NCI-H510A treated with DMSO at 0.1 percent for 48 hours (cell line): Measurements from ENCODE around the gene PKDREJ.
"Not testable (repeated sequence)": the region's sequence is repeated elsewhere in the genome, so short reads cannot be mapped to it uniquely, and the experiment has no call there.

Source experiments
- DNase-seq: peaks from one replicate; lab custom pipeline; 2025; lab: John Stamatoyannopoulos, UW

The PKDREJ gene

GRCh38 chr22:46264520-46264919 lies 1.4 kb upstream of the PKDREJ start:
- DNase-seq, result not testable (repeated sequence)

DNA sequence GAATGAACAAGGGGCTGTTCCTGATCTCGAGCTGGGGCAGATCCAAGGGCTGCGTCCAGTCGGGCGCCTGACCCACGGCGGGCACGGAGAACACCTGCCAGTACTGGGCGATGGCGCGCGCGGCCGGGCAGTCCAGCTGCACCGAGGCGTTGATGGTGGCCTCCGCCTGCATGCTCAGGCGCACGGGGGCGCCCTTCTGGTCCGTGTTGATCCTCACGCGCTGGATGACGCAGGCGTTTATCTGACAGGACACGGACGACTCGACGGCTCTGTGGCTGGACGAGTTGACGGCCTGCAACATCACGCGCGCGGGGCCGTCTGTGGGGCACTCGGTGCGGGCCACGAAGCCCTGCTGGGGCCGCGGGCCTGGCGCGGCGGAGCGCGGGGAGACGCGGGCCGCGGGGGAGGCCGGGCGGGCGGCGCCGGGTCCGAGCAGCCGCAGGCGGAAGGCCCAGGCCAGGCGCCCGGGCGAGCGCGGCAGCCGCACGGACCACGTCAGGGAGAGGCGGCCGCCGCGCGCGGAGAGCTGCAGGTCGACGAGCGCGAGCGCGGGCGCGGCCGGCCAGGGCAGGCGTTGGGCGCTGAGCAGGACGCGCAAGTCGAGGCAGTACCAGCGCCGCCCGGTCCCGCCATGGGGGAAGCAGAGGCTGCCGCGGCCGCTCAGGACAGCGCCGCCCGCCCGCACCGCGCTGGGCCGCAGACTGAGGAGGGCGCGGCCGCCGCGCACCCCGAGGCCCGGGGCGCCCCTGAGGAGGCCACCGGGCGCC lies 511 bp downstream of the PKDREJ start:
- no peak for DNase-seq

DNA sequence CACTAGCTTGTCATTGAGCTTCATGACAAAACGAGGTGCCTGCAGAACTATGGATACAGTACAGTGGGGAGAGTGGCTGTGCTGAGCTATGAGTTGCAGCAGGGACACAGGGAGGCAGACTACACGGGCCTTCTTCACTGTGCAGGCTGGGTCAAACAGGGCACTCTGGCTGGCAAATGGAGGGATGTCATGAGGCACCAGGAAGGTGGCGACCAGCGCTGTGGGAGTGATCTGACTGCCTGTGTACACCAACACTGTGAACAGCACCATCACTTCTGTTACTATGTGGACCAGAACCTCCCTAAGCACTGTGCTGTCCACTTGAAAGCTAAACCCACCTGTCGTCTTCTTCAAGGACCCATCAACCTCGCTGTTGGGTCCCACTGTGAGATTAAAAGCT lies 3.1 kb downstream of the PKDREJ start:
- DNase-seq, result no peak

- no peak for DNase-seq
These were observed 3.8 kb downstream of the PKDREJ start for GRCh38 chr22:46259374-46259773.

DNA sequence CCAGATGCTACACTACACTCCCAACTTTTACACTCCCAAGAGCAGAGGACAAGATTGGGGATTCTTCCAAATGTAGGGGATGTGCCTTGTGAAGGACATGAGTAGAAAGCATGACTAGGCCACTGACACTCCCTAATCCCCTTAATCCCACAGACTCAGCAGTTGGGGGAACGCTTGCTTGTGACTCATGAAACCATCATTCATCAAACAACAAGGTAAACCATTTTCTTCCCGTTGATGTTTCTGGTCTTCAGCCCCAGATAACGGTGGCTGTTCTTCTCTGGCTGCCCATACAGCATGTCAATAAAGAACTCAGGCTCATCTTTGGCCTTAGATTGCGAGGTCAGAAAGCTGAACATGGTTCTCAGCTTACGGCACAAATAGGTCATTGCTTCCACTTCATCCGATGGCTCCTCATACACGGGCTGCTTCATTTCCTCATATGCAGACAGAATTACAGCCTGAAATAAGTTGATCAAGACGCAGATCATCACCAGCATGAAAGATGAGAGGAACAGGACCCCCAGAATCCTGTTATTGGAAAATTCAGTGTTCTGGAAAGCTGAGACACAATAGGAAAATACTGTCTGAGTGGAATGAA lies 6.7 kb downstream of the PKDREJ start:
- no peak for DNase-seq

DNA sequence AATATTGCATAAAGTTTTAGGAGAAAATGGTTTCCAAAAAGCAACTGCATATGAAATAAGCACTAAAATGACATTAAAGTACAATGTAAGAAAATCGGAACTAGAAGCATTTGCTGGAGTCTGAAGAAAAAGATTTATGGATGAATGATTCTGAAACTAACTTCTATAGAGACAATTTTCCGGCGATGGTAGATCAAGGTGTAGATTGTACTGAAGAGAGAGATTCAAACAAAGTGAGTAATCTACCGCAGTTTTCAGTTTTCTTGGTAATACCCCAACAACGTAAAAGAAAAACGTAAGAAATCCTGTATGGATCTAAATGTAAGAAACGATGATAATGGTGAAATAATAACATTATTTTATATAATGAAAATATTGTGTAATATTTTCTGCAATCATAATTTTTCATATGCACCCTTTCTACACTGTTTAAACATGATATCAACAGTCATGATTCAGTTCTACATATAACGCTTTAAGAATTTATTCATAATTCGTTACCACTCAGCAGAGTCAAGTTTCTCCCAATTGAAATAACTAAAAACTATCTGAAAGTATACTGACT lies 11.2 kb downstream of the PKDREJ start:
- no peak for DNase-seq

- DNase-seq, result no peak
These were observed 11.9 kb downstream of the PKDREJ start for GRCh38 chr22:46251266-46251665.

GRCh38 chr22:46250783-46251125 lies 12.4 kb downstream of the PKDREJ start:
- no peak for DNase-seq

GRCh38 chr22:46250035-46250782 lies 12.9 kb downstream of the PKDREJ start, which contains the start of gene CDPF1:
CDPF1 (minus strand) TSS chr22:46250293; CDS start chr22:46248284, 2,009 bp downstream.
- peak; percentile 53 for DNase-seq

DNA sequence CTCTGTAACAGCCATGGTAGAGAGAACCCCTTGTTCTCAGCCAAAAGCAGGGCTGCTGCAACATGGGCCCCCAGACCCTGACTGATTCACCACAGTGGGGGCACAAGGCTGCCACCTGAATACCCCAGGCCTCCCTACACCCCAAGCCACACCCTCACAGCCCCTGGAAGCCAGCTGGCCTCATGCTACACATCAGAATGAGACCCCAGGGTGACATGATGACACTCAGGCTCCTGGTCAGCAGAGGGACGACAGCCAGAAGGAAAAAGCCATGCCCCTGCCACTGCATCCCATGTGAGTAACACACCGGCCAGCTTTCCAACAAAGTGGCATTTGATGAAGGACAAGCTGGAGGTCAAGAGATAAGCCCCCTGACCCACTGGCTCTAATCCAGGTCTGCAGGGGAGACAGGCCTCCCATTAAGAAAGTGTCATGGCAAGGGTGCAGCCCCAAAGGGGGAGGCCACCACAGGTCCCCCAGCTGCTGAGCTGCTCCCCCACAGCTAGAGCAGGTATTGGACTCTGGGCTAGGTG lies 15.6 kb downstream of the PKDREJ start:
- DNase-seq, result no peak

- no peak for DNase-seq
These were observed 17.0 kb downstream of the PKDREJ start for GRCh38 chr22:46246178-46246577.

GRCh38 chr22:46245511-46245910 lies 17.6 kb downstream of the PKDREJ start:
- no peak for DNase-seq

- no peak for DNase-seq
These were observed 18.4 kb downstream of the PKDREJ start for GRCh38 chr22:46244771-46245170.

GRCh38 chr22:46242076-46242475 lies 21.1 kb downstream of the PKDREJ start:
- no peak for DNase-seq

DNA sequence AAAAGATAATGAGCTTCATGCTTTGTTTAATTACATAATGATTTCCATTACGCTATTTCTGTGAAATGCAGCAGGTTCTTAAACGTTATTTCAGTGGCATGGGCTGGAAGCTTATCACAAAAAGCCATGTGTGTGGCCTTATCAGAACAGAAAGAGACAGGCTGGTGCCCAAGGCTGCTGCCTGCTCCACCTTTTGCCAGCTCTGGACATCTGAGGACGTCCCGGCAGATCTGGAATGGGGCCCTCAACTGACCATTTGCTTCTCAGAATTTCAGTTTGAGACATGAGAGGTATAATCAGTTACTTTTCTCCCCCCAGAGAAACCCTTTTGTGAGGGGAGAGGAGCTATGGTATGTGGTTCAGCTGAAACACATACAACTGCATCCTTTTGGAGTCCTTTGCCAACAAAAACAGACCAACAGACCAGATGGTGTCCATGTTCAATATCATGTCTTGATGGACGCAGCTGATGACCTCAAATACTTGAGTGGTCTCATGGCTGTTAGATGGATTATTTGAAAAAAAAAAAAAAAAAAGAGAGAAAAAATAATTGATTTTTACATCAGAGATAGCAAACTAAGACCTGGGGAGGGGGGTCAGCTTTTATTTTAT lies 21.6 kb downstream of the PKDREJ start:
- no peak for DNase-seq

GRCh38 chr22:46240907-46241306 lies 22.2 kb downstream of the PKDREJ start:
- DNase-seq, result no peak

DNA sequence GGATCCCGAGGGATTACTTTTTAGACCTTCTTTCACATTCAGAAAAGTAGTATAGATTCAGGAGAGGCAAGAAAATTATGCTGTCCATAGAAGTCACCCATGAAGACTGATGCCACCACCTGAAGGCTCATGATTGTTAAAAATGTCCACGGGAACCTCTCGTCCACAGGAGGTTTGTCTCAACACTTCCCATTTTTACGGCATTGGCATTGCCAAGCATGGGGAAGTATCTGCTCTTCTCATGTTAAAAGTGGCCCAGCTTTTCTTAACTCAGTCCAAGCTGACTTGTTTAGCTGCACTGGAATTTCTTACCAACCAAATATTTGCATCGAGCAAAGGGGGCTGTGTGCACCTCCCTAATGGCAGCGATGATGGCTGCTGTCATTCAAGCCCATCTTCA lies 22.6 kb downstream of the PKDREJ start:
- DNase-seq, result no peak

DNA sequence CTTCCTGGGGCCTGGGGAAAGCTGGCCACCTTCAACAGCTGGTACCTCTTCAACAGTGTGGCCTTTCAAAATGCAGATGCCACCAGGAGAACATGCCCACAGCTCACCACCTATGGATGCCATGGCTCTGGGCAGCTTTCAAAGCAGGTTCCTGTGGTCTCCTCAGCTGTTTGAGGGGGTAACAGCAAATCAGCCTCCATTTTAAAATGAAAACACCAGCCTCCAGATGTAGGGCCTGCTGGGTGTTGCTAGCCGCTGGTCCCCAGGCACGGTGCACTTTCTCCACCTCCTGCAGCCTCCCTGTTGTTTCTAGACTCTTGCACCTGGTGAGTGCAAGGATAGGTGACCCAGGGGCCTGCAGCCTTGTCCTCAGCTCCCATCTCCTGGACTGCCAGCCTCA lies 23.1 kb downstream of the PKDREJ start:
- DNase-seq, result no peak

- DNase-seq, result no peak
These were observed 23.7 kb downstream of the PKDREJ start for GRCh38 chr22:46239261-46240048.

- no peak for DNase-seq
These were observed 24.6 kb downstream of the PKDREJ start for GRCh38 chr22:46238541-46238940.

- no peak for DNase-seq
These were observed 25.6 kb downstream of the PKDREJ start for GRCh38 chr22:46237453-46238124.
